ENCODE data around the gene HSPB3.

GRCh38 chr5:54443270-54443669 lies 12.2 kb upstream of the HSPB3 start:
- TF ChIP-seq CTCF (conservative IDR thresholded peaks at IDR 0.05; ENCODE audit: low read depth, low read length) (peak; percentile 69), POLR2A (IDR thresholded peaks at IDR 0.05; ENCODE audit: low read depth, low read length) (no peak)
